Hippocampal formation (tissue), 2 donors: ENCODE measurements around the gene CFAP70.
"Not testable (repeated sequence)": the region's sequence is repeated elsewhere in the genome, so short reads cannot be mapped to it uniquely, and the experiment has no call there.

ENCODE experiments used
- DNase-seq, 2 donors: peaks; one replicate each; lab custom pipeline; 2025; lab: John Stamatoyannopoulos, UW

Gene CFAP70

GRCh38 chr10:73339436-73339835 lies 19.2 kb downstream of the CFAP70 start:
- DNase-seq: peak in 1 of 2 donors; percentile 6

GRCh38 chr10:73338801-73339368 lies 19.8 kb downstream of the CFAP70 start:
- DNase-seq: no peak

GRCh38 chr10:73333202-73333601 lies 25.5 kb downstream of the CFAP70 start:
- DNase-seq: no peak

GRCh38 chr10:73332379-73332778 lies 26.3 kb downstream of the CFAP70 start:
- DNase-seq: no peak

GRCh38 chr10:73328523-73328922 lies 30.1 kb downstream of the CFAP70 start:
- not testable (repeated sequence) for DNase-seq

- DNase-seq: not testable (repeated sequence)
Observed at GRCh38 chr10:73325290-73325689, 33.4 kb downstream of the CFAP70 start.

GRCh38 chr10:73323582-73323981 lies 35.1 kb downstream of the CFAP70 start:
- not testable (repeated sequence) for DNase-seq

GRCh38 chr10:73310475-73310874 lies 48.2 kb downstream of the CFAP70 start:
- DNase-seq: no peak

- no peak for DNase-seq
Observed at GRCh38 chr10:73307203-73307800, 51.4 kb downstream of the CFAP70 start.

- no peak for DNase-seq
Observed at GRCh38 chr10:73306171-73306708, 52.4 kb downstream of the CFAP70 start.

- no peak for DNase-seq
Observed at GRCh38 chr10:73296946-73297345, 61.7 kb downstream of the CFAP70 start.

- no peak for DNase-seq
Observed at GRCh38 chr10:73293461-73293860, 65.2 kb downstream of the CFAP70 start.

GRCh38 chr10:73289958-73290357 lies 68.7 kb downstream of the CFAP70 start:
- DNase-seq: no peak

GRCh38 chr10:73287441-73287840 lies 71.2 kb downstream of the CFAP70 start:
- no peak for DNase-seq

- DNase-seq: no peak
Observed at GRCh38 chr10:73281097-73281496, 77.6 kb downstream of the CFAP70 start.

GRCh38 chr10:73264423-73264822 lies 94.2 kb downstream of the CFAP70 start:
- DNase-seq: no peak

GRCh38 chr10:73263693-73264347 lies 94.8 kb downstream of the CFAP70 start:
- peak in 1 of 2 donors; percentile 5 for DNase-seq

GRCh38 chr10:73262880-73263555 lies 95.6 kb downstream of the CFAP70 start:
- DNase-seq: no peak

- DNase-seq: no peak
Observed at GRCh38 chr10:73262105-73262730, 96.4 kb downstream of the CFAP70 start.

GRCh38 chr10:73261362-73261995 lies 97.2 kb downstream of the CFAP70 start:
- DNase-seq: no peak

GRCh38 chr10:73258612-73259011 lies 100.1 kb downstream of the CFAP70 start:
- not testable (repeated sequence) for DNase-seq

- DNase-seq: no peak
Observed at GRCh38 chr10:73253225-73253555, 105.5 kb downstream of the CFAP70 start.
